HG02759 (cell line): ENCODE measurements around the gene FAM89B.
"Not testable (repeated sequence)": the region's sequence is repeated elsewhere in the genome, so short reads cannot be mapped to it uniquely, and the experiment has no call there.

Experiments used
- ATAC-seq: cut with Tn5 transposase; IDR thresholded peaks from one replicate; pipeline ENCODE4 v1.9.1; 2021; ENCODE audit warnings: mild to moderate bottlenecking, moderate library complexity; ENCODE audit not compliant: unreplicated experiment

FAM89B gene

DNA sequence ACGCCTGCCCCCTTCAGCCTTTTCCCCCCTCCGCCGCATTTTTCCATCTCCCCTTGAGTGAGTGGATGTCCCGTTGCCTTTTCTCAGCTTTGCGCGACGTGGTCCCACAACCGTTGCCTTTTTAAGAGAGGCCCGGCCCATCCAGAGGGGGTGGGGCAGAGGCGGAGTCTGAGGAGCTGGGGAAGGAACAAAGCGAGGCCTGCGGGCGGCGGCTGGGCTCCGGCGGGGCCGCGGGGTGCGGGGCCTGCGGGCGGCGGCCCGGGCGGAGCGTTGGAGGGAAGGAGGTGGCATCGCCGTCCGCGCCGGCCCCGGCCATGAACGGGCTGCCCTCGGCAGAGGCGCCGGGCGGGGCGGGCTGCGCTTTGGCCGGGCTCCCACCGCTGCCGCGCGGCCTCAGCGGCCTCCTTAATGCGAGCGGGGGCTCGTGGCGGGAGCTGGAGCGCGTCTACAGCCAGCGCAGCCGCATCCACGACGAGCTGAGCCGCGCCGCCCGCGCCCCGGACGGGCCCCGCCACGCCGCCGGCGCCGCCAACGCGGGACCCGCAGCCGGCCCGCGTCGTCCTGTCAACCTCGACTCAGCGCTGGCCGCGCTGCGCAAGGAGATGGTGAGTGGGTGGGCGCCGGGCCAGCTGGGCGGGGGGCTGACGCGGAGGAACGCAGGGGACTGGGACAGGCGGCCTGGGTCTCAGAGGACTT is at the start of gene FAM89B:
Gene FAM89B, plus strand, starts transcription at position 183 of the 696 bp plus-strand sequence. Its CDS starts 132 bp downstream, at position 315.
- no peak for ATAC-seq

GRCh38 chr11:65522718-65523630 is 49.4 kb upstream of the FAM89B start:
- ATAC-seq: not testable (repeated sequence)

DNA sequence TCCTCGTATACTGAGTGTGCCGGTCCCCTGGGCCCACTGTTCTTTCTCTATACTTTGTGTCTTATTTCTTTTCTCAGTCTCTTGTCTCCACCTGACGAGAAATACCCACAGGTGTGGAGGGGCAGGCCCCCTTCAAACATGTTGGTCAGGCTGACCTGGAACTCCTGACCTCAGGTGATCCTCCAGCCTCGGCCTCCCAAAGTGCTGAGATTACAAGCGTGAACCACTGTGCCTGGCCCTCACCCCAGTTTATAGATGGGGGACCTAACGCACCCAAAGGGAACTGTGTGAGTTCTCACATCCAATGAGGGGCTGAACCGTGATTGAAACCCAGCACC is 48.7 kb upstream of the FAM89B start:
- ATAC-seq: not testable (repeated sequence)

DNA sequence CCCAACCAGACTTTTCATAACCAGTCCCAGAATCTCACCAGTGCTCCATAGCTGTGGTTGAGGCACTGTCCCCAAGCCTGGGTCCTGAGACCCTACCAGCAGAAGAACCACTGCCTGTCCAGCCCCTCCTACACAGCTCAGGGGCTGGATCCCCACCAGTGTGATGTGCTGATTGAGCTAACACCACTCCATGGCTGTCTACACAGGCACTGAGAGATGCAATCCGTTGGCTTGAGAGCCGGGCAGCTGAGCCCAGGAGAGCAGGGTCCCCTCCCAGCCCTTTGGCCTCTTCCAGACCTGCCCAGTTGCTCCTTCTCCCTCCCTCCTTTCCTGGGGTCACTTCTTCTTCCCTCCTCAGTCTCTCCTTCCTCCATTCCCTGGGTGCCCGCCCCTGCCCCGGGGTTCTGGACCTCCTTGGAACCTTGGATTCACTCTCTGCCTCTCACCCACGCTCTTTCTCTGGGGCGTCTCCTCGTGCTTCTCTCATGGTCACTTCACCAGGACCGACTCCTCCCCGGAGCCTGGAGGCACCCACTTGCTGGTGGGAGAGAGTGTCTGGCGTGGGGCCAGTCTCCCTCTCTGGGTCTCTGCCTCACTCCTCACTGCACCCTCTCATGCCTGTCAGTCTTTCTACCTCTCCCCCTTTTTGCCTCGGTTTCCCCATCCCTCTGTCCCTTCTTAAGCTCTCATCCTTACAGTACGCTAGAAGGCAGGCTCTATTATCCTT is 48.2 kb upstream of the FAM89B start:
- peak; percentile 24 for ATAC-seq

- peak; percentile 68 for ATAC-seq
Measured at GRCh38 chr11:65524741-65525545, 47.4 kb upstream of the FAM89B start, which contains the start of gene SCYL1. Gene SCYL1, plus strand, starts transcription at chr11:65525083. Its CDS starts 71 bp downstream, at chr11:65525154.

DNA sequence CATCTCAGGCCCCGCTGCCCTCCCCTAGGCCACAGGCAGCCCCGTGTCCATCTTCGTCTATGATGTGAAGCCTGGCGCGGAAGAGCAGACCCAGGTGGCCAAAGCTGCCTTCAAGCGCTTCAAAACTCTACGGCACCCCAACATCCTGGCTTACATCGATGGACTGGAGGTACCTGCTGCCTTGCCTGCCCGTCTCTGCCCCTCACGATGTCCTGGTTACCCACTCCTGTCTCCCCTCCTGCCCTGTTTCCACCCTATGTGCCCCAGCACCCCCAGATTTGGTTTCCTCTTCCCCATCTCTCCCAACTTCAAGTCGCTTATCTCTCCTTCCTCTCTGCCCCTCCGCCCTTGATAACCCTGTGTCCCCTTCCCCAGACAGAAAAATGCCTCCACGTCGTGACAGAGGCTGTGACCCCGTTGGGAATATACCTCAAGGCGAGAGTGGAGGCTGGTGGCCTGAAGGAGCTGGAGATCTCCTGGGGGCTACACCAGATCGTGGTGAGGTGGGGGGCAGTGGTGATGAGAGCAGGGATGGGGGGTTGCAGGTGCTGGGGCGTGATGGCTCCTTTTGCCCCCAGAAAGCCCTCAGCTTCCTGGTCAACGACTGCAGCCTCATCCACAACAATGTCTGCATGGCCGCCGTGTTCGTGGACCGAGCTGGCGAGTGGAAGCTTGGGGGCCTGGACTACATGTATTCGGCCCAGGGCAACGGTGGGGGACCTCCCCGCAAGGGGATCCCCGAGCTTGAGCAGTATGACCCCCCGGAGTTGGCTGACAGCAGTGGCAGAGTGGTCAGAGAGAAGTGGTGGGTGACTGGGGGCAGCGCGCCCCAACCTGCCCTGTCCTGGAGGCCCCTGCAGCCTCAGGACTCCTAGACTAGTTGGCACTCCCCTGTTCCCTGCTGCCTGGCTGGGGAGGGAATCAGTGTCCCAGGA is 46.5 kb upstream of the FAM89B start:
- ATAC-seq: no peak

- no peak for ATAC-seq
Measured at GRCh38 chr11:65526744-65527143, 45.6 kb upstream of the FAM89B start.

DNA sequence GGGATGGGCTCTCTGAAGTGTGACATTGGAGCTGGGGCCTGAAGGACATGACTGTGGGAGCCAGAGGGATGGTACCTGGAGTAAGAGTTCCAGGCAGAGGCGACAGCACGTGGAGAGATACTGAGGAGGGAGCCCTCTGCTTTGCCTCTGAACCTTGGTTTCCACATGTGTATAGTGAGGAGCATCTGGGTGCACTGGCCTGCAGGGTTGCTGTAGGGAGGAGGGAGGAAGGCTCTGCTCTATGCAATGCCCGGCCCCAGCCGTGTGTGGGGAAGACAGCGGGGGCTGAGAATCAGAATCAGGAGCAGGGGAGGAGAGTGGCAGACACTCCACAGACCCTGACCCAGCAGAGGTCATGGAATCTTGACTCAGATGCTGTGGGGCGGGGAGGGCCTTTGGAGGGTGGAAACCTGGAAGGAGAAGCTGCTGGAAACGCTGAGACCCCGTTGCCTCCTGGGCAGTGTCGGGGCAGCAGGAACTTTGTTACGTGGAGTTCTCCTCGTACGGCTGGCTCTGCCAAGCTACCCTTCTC is 43.5 kb upstream of the FAM89B start:
- ATAC-seq: no peak

DNA sequence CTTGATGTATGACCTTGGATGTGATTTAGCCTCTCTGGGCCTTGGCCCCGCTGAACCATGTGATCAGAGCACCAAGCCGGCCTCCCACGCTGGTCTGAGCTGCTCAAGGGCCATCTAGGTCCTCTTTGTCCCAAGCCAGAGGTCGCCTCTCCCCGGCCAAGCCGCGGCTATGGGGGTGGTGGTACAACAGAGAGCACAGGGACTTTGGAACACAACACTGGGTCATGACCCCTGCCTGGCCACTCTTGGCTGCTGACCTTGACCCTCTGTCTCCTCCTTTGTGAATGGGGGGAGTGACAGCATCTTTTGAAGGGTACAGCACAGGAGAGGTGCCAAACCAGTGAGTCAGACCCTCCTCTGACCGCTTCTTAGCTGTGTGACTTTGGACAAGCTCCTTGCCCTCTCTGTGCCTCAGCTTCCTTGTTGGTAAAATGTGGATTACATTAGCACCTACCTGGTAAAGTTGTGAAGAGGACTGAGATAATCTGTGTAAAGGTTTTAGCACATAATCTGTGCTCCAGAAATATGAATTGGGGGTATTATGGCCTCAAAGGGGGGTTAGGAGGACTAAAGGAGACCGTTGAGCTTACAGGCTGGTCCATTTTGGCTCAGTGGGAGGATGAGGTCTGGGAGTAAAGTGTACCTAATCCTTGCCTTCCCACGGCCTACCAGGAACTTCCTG is 42.7 kb upstream of the FAM89B start:
- no peak for ATAC-seq

- no peak for ATAC-seq
Measured at GRCh38 chr11:65530157-65530496, 42.2 kb upstream of the FAM89B start.

DNA sequence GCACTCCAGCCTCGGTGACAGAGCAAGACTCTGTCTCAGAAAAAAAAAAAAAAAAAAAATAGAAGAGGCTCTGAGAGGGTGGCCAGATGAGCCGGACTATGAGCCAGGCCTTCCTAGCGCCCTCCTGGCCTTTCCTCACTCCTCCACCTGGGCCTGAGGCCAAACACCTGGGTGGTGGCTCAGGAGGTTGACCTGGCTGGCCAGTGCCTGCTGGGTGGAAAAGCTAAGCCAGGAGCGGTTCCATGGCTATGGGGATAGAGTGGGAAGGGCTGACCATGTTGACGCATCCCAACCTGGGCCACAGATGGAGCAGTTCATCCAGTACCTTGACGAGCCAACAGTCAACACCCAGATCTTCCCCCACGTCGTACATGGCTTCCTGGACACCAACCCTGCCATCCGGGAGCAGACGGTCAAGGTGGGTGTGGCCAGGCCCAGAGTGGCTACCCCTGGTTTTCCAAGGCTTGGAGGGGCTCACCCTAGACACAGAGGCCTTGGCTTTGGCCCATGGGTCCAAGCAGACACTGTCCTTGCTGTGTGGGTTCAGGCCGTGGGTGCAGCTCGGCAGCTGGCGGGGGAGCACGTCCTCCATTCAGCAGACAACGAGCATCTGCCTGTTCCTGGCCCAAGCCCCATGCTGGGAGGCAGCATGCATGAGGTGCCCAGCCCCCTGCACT is 39.8 kb upstream of the FAM89B start:
- ATAC-seq: no peak

- ATAC-seq: no peak
Measured at GRCh38 chr11:65535102-65535501, 37.2 kb upstream of the FAM89B start.

- ATAC-seq: no peak
Measured at GRCh38 chr11:65536412-65537295, 35.7 kb upstream of the FAM89B start.

GRCh38 chr11:65537296-65537597 is 35.1 kb upstream of the FAM89B start:
- ATAC-seq: no peak

GRCh38 chr11:65537620-65538231 is 34.6 kb upstream of the FAM89B start:
- ATAC-seq: no peak

- ATAC-seq: no peak
Measured at GRCh38 chr11:65538232-65538914, 34.0 kb upstream of the FAM89B start.
